ENCODE results near the gene IQCF6.
"Not testable (repeated sequence)": the region's sequence is repeated elsewhere in the genome, so short reads cannot be mapped to it uniquely, and the experiment has no call there.

Gene IQCF6

DNA sequence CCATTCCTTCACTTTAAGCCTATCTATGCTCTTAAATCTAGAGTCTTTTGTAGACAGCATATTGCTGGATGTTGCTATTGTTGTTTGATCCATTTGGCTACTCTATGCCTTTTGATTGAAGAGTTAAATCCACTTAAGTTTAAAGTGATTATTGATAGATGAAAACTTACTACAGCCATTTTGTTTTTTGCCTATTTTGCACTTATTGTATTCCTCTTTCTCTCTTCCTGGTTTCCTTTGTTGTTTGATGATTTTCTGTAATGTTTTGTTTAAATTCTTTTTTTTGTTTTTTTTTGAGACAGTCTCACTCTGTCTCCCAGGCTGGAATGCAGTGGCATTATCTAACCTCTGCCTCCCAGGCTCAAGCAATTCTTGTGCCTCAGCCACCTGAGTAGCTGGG lies 19.8 kb downstream of the IQCF6 start:
- DNase-seq, result no peak

DNA sequence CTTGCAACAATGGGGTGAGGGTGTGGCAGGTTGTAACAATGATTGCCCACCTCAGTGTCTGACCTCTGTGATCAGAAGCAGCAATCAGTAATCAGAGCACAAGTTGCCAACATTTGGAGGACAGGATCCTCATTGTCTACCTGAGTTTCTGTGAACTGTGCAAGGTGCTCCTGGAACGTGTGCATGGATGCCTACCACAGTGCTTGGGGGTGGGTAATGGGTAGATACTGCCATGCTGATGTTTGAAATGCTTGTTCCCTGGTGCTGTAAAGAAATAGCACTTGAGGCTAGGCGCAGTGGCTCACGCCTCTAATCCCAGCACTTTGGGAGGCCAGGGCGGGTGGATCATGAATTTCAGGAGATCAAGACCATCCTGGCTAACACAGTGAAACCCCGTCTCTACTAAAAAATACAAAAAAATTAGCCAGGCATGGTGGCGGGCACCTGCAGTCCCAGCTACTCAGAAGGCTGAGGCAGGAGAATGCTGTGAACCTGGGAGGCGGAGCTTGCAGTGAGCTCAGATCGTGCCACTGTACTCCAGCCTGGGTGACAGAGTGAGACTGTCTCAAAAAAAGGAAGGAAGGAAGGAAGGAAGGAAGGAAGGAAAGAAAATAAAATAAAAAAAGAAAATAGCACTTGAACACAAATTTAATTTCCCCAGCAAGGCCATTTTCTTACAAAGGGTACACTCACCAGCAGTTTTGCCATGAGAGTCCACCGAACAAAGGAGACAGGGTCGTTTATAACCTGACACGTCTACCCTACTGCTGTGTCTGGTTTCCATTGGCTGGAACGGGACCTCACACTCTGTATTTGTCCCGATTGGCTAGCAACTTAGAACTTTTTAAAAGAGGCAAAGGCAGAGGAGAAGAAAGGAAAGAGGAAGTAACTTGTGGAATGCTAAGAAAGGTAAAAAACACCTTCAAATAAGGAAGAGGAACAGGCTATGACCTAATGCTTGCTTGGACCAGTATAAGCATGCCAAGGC lies 25.0 kb downstream of the IQCF6 start:
- DNase-seq, result not testable (repeated sequence)

DNA sequence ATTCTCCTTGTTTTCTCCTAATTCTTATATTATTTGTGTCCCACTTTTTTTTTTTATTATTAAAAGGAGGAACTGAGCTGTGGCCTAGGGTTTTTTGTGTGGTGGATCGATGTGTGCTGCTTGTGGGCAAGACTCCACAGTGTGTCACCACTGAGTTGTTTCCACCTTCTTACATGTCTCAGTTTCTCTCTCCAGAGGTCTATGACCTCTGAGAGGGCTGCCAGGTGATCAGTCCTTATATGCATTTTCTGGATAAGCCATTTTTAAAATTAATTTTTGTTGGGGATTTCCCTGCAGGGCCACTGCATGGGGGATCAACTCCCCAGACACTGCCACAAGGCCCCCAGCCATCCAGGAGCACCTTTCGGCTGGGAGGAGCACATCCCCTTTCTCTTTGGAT lies 27.8 kb downstream of the IQCF6 start:
- no peak for DNase-seq

DNA sequence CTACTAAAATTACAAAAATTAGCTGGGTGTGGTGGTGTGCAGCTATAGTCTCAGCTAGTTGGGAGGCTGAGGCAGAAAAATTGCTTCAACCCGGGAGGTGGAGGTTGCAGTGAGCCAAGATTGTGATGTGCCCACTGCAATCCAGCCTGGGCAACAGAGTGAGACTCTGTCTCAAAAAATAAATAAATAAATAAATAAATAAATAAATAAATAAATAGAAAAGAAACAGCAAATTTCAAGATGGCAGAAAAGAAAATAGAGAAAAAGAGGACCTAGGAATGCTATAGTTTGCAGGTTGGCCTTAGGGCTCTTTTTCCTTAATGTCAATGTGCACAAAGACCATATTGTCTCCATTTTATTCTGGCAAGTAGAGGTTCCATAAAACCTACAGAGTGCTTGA lies 28.2 kb downstream of the IQCF6 start:
- DNase-seq, result no peak

DNA sequence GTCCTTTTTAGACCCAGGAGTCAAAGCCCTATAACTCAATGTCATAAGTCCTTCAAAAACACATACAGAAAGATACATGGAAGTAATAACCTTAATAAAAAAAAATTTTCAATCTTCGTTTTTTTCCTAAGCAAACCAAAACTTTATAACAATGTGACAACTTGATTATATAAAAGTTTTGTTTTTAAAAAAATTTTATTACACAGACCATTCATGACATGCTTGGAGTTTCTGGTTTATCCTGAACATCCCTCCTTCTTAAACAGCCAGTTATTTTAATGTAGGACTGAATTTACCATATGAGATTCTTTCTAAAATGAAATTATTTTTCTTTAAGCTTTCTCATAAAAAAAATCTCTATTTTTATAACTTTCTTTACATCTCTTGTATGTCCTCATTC lies 30.7 kb downstream of the IQCF6 start:
- DNase-seq, result no peak

DNA sequence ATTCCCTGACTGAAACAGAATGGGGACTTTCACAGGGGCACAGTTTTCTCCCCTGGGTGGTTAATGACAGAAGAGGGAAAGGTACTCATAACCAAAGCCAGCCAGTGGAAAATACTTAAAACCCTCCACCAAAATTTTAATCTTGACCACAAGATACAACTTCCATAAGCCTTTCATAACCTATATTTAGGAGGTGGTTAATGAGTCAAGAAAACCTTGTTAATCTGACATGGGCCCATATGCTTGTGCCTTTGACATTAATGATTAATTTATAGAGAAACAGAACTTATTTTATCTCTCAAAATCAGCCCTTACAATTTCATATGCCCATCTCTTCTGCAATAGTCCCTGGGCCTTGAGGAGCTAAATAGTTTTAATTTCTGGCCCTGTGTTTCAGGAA lies 31.2 kb downstream of the IQCF6 start:
- no peak for DNase-seq

DNA sequence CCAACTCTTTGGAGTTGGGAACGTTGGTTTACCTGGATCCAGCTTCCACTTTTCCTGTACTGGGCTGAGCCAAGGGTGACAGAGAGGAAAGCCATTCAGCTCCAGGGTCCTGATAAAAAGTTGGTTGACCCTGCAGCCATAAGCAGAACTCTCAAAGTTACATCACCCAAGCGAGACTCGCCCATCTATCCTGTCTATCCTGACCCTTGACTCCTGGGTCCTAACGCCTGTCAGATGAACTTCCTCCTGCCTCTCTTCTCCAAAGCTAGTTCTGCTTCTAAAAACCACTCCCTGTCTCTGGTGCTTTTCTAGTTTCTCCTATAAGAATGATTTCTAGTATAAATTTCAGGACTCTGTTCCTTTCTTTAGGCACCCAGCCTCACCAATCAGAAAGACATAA lies 36.1 kb downstream of the IQCF6 start:
- DNase-seq, result not testable (repeated sequence)

DNA sequence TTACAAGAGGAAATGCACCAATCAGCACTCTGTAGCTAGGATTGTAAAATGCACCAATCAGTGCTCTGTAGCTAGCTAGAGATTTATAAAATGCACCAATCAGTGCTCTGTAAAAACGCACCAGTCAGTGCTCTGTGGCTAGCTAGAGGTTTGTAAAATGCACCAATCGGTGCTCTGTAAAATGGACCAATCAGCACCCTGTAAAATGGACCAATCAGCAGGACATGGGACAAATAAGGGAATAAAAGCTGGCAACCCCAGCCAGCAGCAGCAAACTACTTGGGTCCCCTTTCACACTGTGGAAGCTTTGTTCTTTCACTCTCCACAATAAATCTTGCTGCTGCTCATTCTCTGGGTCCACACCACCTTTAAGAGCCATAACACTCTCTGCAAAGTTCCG lies 36.7 kb downstream of the IQCF6 start:
- DNase-seq, result not testable (repeated sequence)

DNA sequence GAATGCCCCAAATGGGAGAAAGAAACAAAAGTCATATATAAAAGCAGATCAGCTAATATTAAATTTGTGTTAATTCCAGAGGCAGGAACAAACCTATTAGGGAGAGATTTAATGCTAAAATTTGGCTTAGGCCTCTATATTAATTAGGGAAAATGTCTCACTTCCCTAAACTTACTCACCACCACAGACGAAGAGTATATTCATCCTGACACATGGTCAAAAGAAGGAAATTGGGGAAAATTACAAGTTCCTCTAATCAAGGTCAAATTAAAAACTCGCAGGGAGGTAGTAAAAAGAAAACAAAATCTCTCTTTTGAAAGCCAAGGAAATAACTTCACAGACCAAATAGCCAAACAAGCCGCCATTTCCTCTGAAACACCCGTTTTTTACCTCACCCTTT lies 39.9 kb downstream of the IQCF6 start:
- no peak for DNase-seq

DNA sequence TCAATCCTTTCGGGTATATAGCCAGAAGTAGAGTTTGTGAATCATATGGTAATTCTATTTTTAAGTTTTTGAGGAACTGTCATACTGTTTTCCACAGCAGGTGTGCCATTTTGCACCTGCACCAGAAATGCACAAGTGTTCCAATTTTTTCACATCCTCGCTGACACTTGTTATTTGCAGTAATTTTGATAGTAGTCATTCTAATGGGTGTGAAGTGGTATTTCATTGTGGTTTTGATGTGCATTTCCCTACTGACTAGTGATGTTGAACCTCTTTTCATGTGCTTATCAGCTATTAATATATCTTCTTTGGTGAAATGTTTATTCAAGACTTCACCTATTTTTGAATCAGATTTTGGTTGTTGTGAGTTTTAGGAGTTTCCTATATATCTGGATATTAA lies 43.1 kb downstream of the IQCF6 start:
- DNase-seq, result no peak

DNA sequence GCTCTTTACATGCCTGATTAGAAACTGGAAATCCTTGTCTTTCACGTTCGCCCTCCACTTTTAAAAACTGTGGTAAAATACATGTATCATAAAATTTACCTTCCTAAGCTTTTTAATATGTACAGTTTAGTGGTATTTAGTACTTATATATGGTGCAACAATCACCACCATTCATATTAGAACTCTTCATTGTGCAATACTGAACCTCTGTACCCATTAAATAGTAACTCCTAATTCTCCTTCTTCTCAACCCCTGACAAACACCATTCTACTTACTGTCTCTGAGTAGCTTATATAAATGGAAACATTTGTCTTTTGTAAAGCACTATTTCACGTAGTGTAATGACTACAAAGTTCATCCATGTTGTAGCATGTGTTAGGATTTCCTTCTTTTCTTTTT lies 44.0 kb downstream of the IQCF6 start:
- DNase-seq, result no peak

DNA sequence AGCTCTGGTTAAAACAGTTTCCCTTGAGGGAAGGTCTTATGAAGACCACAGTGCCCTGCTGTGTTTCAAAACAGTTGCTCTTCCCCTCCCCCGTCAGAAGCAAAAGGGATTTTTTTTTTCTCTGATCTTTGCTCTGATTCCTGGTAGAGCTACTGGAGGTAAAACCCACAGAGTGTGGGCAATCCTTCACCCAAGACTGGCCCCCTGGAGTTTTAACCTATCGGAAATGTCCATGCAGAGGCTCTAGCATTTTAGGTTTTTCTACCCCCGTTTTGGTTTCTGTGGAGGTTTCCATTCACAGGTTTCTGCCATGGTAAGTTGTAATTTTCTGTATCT lies 44.5 kb downstream of the IQCF6 start:
- DNase-seq, result no peak

DNA sequence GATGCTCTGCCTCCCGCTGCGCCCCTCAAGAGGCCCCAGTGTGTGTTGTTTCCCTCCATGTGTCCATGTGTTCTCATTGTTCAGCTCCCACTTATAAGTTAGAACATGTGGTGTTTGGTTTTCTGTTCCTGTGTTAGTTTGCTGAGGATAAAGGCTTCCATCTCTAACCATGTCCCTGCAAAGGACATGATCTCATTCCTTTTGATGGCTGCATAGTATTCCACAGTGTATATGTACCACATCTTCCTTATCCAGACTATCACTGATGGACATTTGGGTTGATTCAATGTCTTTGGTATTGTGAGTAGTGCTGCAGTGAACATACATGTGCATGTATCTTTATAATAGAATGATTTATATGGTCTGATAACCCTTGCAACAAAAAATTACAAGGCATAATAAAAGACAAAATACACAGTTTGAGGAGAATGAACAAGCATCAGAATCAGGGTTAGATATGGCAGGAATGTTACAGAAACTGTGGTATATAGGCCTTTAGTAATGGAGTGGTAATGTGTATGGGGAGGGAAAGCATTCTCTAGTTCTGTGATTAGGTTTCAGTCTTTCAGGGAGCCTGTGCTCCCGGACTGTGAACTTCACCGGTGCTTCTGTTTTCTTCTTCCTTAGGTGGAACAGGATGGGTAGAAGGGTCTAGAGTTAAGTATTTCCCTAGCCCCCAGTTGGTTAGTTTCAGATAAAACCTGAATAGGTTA lies 45.0 kb downstream of the IQCF6 start:
- no peak for DNase-seq

DNA sequence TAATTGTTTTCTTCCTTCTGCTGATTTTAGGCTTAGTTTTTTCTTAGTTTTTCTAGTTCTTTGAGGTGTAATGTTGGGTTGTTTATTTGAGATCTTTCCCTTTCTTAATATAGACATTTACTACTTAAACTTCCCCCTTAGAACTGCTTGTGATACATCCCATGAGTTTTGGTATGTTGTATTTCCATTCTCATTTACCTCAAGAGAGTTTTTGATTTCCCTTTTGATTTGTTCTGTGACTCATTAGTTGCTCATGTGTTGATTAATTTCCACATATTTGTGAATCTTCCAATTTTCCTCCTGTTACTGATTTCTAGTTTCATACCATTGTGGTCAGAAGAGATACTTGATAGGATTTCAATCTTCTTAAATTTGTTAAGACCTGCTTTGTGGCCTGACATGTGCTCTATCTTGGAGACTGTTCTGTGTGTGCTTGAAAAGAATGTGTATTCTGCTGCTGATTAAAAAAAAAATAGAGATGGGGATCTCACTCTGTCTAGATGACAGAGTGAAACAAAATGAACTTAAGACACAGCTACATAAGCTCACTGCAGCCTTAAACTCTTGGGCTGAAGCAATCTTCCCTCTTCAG lies 49.9 kb downstream of the IQCF6 start:
- DNase-seq, result no peak
